SK-N-SH treated with all-trans-retinoic acid at 6 μM for 48 hours (cell line): ENCODE measurements around the gene PDE6B.

Source experiments
- ATAC-seq: fragments of 200-7000 bp; cut with Tn5 transposase; 3 replicates; pipeline ENCODE4 v1.9.1; 2020; ENCODE audit warnings: mild to moderate bottlenecking, moderate library complexity
- ARNTL ChIP-seq: fragments of 450-650 bp; formaldehyde crosslinking; IDR thresholded peaks from 2 replicates; pipeline ENCODE4 v1.5.0; 2020; ENCODE audit warnings: low read depth, mild to moderate bottlenecking, moderate library complexity, borderline replicate concordance
- BACH2 ChIP-seq: fragments of 250-450 bp; sonication (Bioruptor Pico); IDR thresholded peaks from 2 replicates; pipeline ENCODE4 v1.9.0; 2021; ENCODE audit warnings: mild to moderate bottlenecking, borderline replicate concordance
- CREB5 ChIP-seq: fragments of 250-450 bp; sonication (Bioruptor Pico); IDR thresholded peaks from 2 replicates; pipeline ENCODE4 v1.5.1; 2020; ENCODE audit warnings: low read depth, mild to moderate bottlenecking, moderate library complexity
- CSDC2 ChIP-seq: fragments of 250-450 bp; sonication (Bioruptor Pico); IDR thresholded peaks from 2 replicates; pipeline ENCODE4 v1.5.0; 2020; ENCODE audit warnings: mild to moderate bottlenecking, moderate library complexity
- CSRNP3 ChIP-seq: fragments of 250-450 bp; sonication (Bioruptor Pico); IDR thresholded peaks from 2 replicates; pipeline ENCODE4 v1.5.1; 2021; ENCODE audit warnings: mild to moderate bottlenecking, moderate library complexity
- ESRRG ChIP-seq: fragments of 250-450 bp; sonication (Bioruptor Pico); IDR thresholded peaks from 2 replicates; pipeline ENCODE4 v1.6.1; 2021; ENCODE audit warnings: mild to moderate bottlenecking
- GLIS3 ChIP-seq: fragments of 250-450 bp; sonication (Bioruptor Pico); IDR thresholded peaks from 2 replicates; pipeline ENCODE4 v1.5.0; 2020; ENCODE audit warnings: mild to moderate bottlenecking, moderate library complexity
- ISL1 ChIP-seq: fragments of 250-450 bp; sonication (Bioruptor Pico); IDR thresholded peaks from 2 replicates; pipeline ENCODE4 v2.1.2; 2022; ENCODE audit warnings: mild to moderate bottlenecking, moderate library complexity
- POU6F1 ChIP-seq: fragments of 250-450 bp; sonication (Bioruptor Pico); IDR thresholded peaks from 2 replicates; pipeline ENCODE4 v1.8.0; 2021; ENCODE audit warnings: low read depth, mild to moderate bottlenecking, moderate library complexity, borderline replicate concordance
- PPARA ChIP-seq: fragments of 250-450 bp; sonication (Bioruptor Pico); IDR thresholded peaks from 2 replicates; pipeline ENCODE4 v1.5.0; 2020; ENCODE audit warnings: mild to moderate bottlenecking, borderline replicate concordance
- RARB ChIP-seq: fragments of 250-450 bp; sonication (Bioruptor Pico); IDR thresholded peaks from 2 replicates; pipeline ENCODE4 v1.8.0; 2021; ENCODE audit warnings: mild to moderate bottlenecking, moderate library complexity
- SNAI2 ChIP-seq: fragments of 250-450 bp; sonication (Bioruptor Pico); IDR thresholded peaks from 2 replicates; pipeline ENCODE4 v1.5.0; 2020; ENCODE audit warnings: mild to moderate bottlenecking, moderate library complexity
- TCF4 ChIP-seq: fragments of 250-450 bp; sonication (Bioruptor Pico); IDR thresholded peaks from 2 replicates; pipeline ENCODE4 v1.8.0; 2021; ENCODE audit warnings: mild to moderate bottlenecking, moderate library complexity, borderline replicate concordance
- TOX ChIP-seq: fragments of 250-450 bp; sonication (Bioruptor Pico); IDR thresholded peaks from 2 replicates; pipeline ENCODE4 v1.8.0; 2021; ENCODE audit warnings: mild to moderate bottlenecking, moderate library complexity, borderline replicate concordance
- ZC3H10 ChIP-seq: fragments of 250-450 bp; sonication (Bioruptor Pico); IDR thresholded peaks from 2 replicates; pipeline ENCODE4 v1.5.1; 2021; ENCODE audit warnings: mild to moderate bottlenecking, moderate library complexity
- ZFP3 ChIP-seq: fragments of 250-450 bp; sonication (Bioruptor Pico); IDR thresholded peaks from 2 replicates; pipeline ENCODE4 v1.5.0; 2020; ENCODE audit warnings: mild to moderate bottlenecking, moderate library complexity
- ZFP30 ChIP-seq: fragments of 450-650 bp; formaldehyde crosslinking; IDR thresholded peaks from 2 replicates; pipeline ENCODE4 v1.5.0; 2022; ENCODE audit warnings: mild to moderate bottlenecking, moderate library complexity
- ZNF565 ChIP-seq: fragments of 450-650 bp; formaldehyde crosslinking; conservative IDR thresholded peaks from 2 replicates; pipeline ENCODE4 v1.5.0; 2020; ENCODE audit warnings: low read depth, mild to moderate bottlenecking, moderate library complexity
- TF ChIP-seq, protein P1 (sequence below): fragments of 250-450 bp; sonication (Bioruptor Pico); IDR thresholded peaks from 2 replicates; pipeline ENCODE4 v1.8.0; 2020; ENCODE audit warnings: mild to moderate bottlenecking, moderate library complexity, borderline replicate concordance
- TF ChIP-seq, protein P2 (sequence below): fragments of 250-450 bp; sonication (Bioruptor Pico); IDR thresholded peaks from 2 replicates; pipeline ENCODE4 v1.5.0; 2020; ENCODE audit warnings: mild to moderate bottlenecking, moderate library complexity

Gene PDE6B

DNA sequence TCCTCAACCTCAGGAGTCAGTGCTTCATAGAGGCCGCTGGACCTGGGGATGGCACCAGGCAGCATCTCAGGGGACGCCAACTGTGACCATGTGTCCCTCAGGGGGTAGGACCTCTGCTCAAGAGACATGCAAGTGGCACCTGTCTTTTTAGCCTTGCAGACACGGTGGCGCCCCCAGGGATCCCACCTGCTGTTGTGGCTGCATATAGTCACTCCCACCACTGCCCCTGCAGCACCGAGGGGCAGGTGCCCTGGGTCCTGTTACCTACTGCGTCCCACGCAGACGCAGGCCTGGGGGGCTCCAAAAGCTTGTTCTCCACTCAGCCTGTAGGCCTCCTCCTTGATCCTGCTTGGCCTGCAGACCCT lies 51.5 kb downstream of the PDE6B start:
- TF ChIP-seq CSDC2 (CRISPR knock-in tag) = no peak
- no peak for TF ChIP-seq CREB5 (CRISPR knock-in tag)
- no peak for TF ChIP-seq POU6F1 (CRISPR knock-in tag)
- no peak for TF ChIP-seq TOX (CRISPR knock-in tag)
- TF ChIP-seq, protein P1, sequence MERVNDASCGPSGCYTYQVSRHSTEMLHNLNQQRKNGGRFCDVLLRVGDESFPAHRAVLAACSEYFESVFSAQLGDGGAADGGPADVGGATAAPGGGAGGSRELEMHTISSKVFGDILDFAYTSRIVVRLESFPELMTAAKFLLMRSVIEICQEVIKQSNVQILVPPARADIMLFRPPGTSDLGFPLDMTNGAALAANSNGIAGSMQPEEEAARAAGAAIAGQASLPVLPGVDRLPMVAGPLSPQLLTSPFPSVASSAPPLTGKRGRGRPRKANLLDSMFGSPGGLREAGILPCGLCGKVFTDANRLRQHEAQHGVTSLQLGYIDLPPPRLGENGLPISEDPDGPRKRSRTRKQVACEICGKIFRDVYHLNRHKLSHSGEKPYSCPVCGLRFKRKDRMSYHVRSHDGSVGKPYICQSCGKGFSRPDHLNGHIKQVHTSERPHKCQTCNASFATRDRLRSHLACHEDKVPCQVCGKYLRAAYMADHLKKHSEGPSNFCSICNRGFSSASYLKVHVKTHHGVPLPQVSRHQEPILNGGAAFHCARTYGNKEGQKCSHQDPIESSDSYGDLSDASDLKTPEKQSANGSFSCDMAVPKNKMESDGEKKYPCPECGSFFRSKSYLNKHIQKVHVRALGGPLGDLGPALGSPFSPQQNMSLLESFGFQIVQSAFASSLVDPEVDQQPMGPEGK (CRISPR knock-in tag) = no peak
- TF ChIP-seq BACH2 (CRISPR knock-in tag) = no peak
- no peak for TF ChIP-seq SNAI2 (CRISPR knock-in tag)
- TF ChIP-seq PPARA (CRISPR knock-in tag) = no peak
- TF ChIP-seq RARB = no peak
- TF ChIP-seq ZC3H10 (CRISPR knock-in tag) = no peak
- TF ChIP-seq, protein P2, sequence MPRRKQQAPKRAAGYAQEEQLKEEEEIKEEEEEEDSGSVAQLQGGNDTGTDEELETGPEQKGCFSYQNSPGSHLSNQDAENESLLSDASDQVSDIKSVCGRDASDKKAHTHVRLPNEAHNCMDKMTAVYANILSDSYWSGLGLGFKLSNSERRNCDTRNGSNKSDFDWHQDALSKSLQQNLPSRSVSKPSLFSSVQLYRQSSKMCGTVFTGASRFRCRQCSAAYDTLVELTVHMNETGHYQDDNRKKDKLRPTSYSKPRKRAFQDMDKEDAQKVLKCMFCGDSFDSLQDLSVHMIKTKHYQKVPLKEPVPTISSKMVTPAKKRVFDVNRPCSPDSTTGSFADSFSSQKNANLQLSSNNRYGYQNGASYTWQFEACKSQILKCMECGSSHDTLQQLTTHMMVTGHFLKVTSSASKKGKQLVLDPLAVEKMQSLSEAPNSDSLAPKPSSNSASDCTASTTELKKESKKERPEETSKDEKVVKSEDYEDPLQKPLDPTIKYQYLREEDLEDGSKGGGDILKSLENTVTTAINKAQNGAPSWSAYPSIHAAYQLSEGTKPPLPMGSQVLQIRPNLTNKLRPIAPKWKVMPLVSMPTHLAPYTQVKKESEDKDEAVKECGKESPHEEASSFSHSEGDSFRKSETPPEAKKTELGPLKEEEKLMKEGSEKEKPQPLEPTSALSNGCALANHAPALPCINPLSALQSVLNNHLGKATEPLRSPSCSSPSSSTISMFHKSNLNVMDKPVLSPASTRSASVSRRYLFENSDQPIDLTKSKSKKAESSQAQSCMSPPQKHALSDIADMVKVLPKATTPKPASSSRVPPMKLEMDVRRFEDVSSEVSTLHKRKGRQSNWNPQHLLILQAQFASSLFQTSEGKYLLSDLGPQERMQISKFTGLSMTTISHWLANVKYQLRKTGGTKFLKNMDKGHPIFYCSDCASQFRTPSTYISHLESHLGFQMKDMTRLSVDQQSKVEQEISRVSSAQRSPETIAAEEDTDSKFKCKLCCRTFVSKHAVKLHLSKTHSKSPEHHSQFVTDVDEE (CRISPR knock-in tag) = no peak
- TF ChIP-seq CSRNP3 (CRISPR knock-in tag) = no peak
- no peak for TF ChIP-seq ARNTL (CRISPR knock-in tag)
- no peak for TF ChIP-seq ZFP30 (CRISPR knock-in tag)
- TF ChIP-seq TCF4 (CRISPR knock-in tag) = no peak
- no peak for TF ChIP-seq GLIS3

DNA sequence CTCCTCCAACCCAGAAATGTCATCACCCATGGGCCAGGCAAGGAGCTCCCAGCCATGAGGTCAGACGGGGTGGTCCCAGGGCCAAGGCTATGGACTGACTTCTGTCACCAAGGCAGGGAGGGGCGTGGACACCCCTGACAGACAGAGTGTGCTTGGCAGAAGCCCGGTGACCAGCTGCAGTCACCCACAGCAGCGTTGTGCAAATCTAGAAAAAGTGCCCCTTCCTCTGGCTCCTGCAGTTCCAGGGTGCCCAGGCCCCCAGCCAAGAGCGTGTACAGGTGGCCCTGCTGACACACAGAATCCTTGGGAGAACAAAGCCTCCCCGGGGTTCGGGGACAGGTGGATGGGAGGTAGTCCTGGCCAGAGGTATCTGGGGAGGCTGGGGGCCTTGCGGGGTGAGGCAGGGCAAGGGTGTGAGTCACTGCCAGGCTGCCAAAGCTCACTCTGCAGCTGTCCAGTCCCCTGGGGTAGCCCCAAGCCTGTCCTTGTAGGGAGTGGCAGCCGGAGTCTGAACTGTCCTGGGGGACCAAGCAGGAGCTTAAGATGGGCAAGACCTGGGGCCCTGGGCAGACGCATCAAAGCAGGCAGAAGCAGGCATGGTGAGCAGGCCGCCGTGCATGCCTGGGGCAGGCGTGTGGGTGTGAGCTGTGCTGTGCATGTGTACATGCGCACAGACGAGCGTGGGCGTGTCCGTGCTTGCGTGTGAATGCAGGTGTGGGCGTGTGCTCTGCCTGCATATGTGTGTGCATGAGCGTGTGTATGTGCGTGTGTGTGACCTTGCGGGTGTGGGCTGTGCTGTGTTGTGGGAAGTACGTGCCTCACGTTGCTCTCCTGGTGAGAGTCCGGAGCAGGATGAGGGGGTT lies 52.3 kb downstream of the PDE6B start:
- ATAC-seq = no peak
- TF ChIP-seq TCF4 (CRISPR knock-in tag) (no peak), ISL1 (CRISPR knock-in tag) (no peak), ZFP3 (CRISPR knock-in tag) (no peak), ESRRG (CRISPR knock-in tag) (no peak), ZNF565 (CRISPR knock-in tag) (no peak)
- TF ChIP-seq, protein P1 (CRISPR knock-in tag) = no peak

More for the DNA sequence above, 51.5 kb downstream of the PDE6B start:
- no peak for ATAC-seq
